GM12878 (cell line): Measurements from ENCODE around the gene TREML2. TPM values are rescaled to one million over a fixed set of nuclear protein-coding genes. Genes with fewer than 3 reads are reported as not detected.

Experiments
- CREM ChIP-seq: IDR thresholded peaks from 2 replicates; pipeline ENCODE4 v1.6.1; 2014; ENCODE audit warnings: antibody characterized with exemption, low read depth
- ESRRA ChIP-seq: IDR thresholded peaks from 2 replicates; pipeline ENCODE4 v1.6.1; 2012; ENCODE audit warnings: mild to moderate bottlenecking, low read length, improper control_type of control experiment
- HDAC6 ChIP-seq: fragments of 200-600 bp; sonication (generic); IDR thresholded peaks from one replicate; pipeline ENCODE4 v1.8.0; 2017; ENCODE audit warnings: antibody characterized with exemption; ENCODE audit not compliant: unreplicated experiment
- KLF5 ChIP-seq: fragments of 450-650 bp; IDR thresholded peaks from 2 replicates; pipeline ENCODE4 v1.6.1; 2014; ENCODE audit warnings: mild to moderate bottlenecking; ENCODE audit not compliant: partially characterized antibody
- LARP7 ChIP-seq: fragments of 450-650 bp; IDR thresholded peaks from 2 replicates; pipeline ENCODE4 v1.6.1; 2017; ENCODE audit warnings: mild to moderate bottlenecking
- MTA2 ChIP-seq: fragments of 450-650 bp; IDR thresholded peaks from 2 replicates; pipeline ENCODE4 v1.6.1; 2016; ENCODE audit warnings: low read depth, mild to moderate bottlenecking, moderate library complexity
- NR2C2 ChIP-seq: IDR thresholded peaks from 2 replicates; pipeline ENCODE4 v1.6.1; 2011; ENCODE audit warnings: borderline replicate concordance, low read depth; ENCODE audit not compliant: control insufficient read depth, insufficient read length
- NR2F1 ChIP-seq: fragments of 450-650 bp; conservative IDR thresholded peaks from 2 replicates; pipeline ENCODE4 v1.6.1; 2017; ENCODE audit warnings: mild to moderate bottlenecking
- PAX8 ChIP-seq: fragments of 450-650 bp; IDR thresholded peaks from 2 replicates; pipeline ENCODE4 v1.6.1; 2017; ENCODE audit warnings: mild to moderate bottlenecking, moderate library complexity
- RB1 ChIP-seq: fragments of 450-650 bp; formaldehyde crosslinking; IDR thresholded peaks from 2 replicates; pipeline ENCODE4 v1.6.1; 2017; ENCODE audit warnings: mild to moderate bottlenecking, borderline replicate concordance
- SMAD1 ChIP-seq: fragments of 450-650 bp; IDR thresholded peaks from 2 replicates; pipeline ENCODE4 v1.6.1; 2018; ENCODE audit warnings: mild to moderate bottlenecking, low read depth; ENCODE audit not compliant: partially characterized antibody
- SMC3 ChIP-seq: IDR thresholded peaks from 2 replicates; pipeline ENCODE4 v1.6.1; 2011; ENCODE audit warnings: low read length, improper control_type of control experiment, borderline replicate concordance
- SREBF2 ChIP-seq: IDR thresholded peaks from 2 replicates; pipeline ENCODE4 v1.6.1; 2012; ENCODE audit warnings: mild to moderate bottlenecking, low read length
- SRF ChIP-seq, 2 experiments: IDR thresholded peaks; 2 replicates each; pipeline ENCODE4 v1.6.1; 2011; ENCODE audit warnings: low read depth in 2 of 2, low read length in 2 of 2, mild to moderate bottlenecking in 1 of 2, moderate library complexity in 1 of 2
- TARDBP ChIP-seq: IDR thresholded peaks from 2 replicates; pipeline ENCODE4 v1.6.1; 2016; ENCODE audit warnings: borderline replicate concordance
- WRNIP1 ChIP-seq: IDR thresholded peaks from 2 replicates; pipeline ENCODE4 v1.6.1; 2011; ENCODE audit warnings: low read depth, low read length, improper control_type of control experiment, borderline replicate concordance
- ZBED1 ChIP-seq: IDR thresholded peaks from 2 replicates; pipeline ENCODE4 v1.6.1; 2016; ENCODE audit warnings: borderline replicate concordance
- ZSCAN29 ChIP-seq: fragments of 450-650 bp; IDR thresholded peaks from 2 replicates; pipeline ENCODE4 v1.6.1; 2017; ENCODE audit warnings: mild to moderate bottlenecking, moderate library complexity
- ZZZ3 ChIP-seq: IDR thresholded peaks from 2 replicates; pipeline ENCODE4 v1.6.1; 2011; ENCODE audit warnings: low read depth; ENCODE audit not compliant: control insufficient read depth, insufficient read length
- polyA plus RNA-seq, 11 experiments: library from polyadenylated mRNA; depleted of rRNA in 4 of 11; unstranded in 6 of 11; stranded (reverse) in 5 of 11; fragments of >200 nt; fragmentation: Nextera tagmentation in 4 of 11; fragmentation: Illumina TruSeq in 1 of 11; extraction: Ambion mirVana in 4 of 11; extraction: Trizol in 1 of 11; gene quantifications; 1 replicate in 1 of 11; 2 replicates in 10 of 11; pipeline versions ENCODE4 v1.2.1 to v1.2.3, GENCODE V29; 2011 to 2016; ENCODE audit warnings: inconsistent platforms in 2 of 11, missing spikeins in 2 of 11, low read depth in 1 of 11
- total RNA-seq, 4 experiments: library from RNA; depleted of rRNA in 3 of 4; stranded (reverse); fragments of >200 nt in 3 of 4; fragmentation: Illumina TruSeq in 1 of 4; extraction: Trizol in 1 of 4; gene quantifications; 2 replicates each; pipeline versions ENCODE4 v1.2.1 to v1.2.3, GENCODE V29; 2013 to 2021
- TF ChIP-seq, protein P1 (sequence below): fragments of 450-650 bp; IDR thresholded peaks from 2 replicates; pipeline ENCODE4 v1.6.1; 2017; ENCODE audit warnings: mild to moderate bottlenecking
- TF ChIP-seq, protein P2 (sequence below): IDR thresholded peaks from 2 replicates; pipeline ENCODE4 v1.6.1; 2012; ENCODE audit warnings: improper control_type of control experiment, low read depth, low read length; ENCODE audit not compliant: insufficient replicate concordance
- TF ChIP-seq, protein P3 (sequence below): fragments of 450-650 bp; IDR thresholded peaks from 2 replicates; pipeline ENCODE4 v1.6.1; 2016; ENCODE audit warnings: mild to moderate bottlenecking
- TF ChIP-seq, protein P4 (sequence below): fragments of 450-650 bp; IDR thresholded peaks from 2 replicates; pipeline ENCODE4 v1.6.1; 2016; ENCODE audit warnings: mild to moderate bottlenecking

TREML2 gene
- total and polyA plus RNA-seq, 10 of the 15 experiments (the other 5 are each of a cell fraction or from before 2014, with no cell fraction given), result 0.49 to 9.1 (median 7.3) TPM

DNA sequence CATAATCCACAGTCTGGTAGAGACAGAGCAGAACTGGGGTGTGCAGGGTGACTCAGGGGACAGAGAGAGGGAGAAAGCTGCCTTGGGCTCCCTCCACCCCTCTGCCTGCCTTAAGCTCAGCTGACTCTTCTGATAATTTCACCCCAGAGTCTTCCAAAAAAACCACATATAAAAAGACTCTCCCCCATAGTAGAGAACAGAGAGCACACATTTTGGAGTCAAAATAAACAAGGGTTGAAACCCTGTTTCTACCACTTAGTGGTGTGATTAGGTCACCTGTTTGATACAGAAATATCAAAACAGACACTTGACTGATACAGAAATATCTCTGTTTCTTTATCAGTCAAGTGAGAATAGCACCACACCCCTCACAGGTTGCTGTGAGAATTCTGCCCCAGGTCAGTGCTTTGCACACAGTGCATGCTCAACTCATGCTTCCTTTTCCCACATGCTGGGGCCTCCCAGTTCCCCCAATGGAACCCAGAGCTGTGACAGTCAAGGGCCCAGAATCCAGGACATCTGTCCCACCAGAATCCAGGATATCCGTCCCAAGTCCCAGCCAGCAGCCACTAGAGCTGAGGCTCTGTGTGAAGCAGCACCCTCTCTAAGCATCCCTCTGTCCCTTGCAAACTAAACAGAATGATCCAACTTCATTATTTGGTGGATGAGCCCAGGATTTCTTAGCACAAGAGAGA, 1.2 kb downstream of the TREML2 start (continued):
- no peak for TF ChIP-seq WRNIP1
- TF ChIP-seq NR2C2, result no peak
- peak; percentile 54 for TF ChIP-seq SMAD1
- no peak for TF ChIP-seq ZSCAN29
- no peak; the same call in 1 of the 2 replicates for TF ChIP-seq MTA2
- no peak for TF ChIP-seq SREBF2
- no peak for TF ChIP-seq TARDBP
- no peak for TF ChIP-seq RB1
- no peak for TF ChIP-seq SRF (IDR thresholded peaks at IDR 0.05; ENCODE audit: low read depth in 2 of 2, low read length in 2 of 2)
- no peak for TF ChIP-seq CREM
- no peak for TF ChIP-seq HDAC6
- TF ChIP-seq, protein P1, sequence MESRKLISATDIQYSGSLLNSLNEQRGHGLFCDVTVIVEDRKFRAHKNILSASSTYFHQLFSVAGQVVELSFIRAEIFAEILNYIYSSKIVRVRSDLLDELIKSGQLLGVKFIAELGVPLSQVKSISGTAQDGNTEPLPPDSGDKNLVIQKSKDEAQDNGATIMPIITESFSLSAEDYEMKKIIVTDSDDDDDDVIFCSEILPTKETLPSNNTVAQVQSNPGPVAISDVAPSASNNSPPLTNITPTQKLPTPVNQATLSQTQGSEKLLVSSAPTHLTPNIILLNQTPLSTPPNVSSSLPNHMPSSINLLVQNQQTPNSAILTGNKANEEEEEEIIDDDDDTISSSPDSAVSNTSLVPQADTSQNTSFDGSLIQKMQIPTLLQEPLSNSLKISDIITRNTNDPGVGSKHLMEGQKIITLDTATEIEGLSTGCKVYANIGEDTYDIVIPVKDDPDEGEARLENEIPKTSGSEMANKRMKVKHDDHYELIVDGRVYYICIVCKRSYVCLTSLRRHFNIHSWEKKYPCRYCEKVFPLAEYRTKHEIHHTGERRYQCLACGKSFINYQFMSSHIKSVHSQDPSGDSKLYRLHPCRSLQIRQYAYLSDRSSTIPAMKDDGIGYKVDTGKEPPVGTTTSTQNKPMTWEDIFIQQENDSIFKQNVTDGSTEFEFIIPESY, result no peak
- no peak for TF ChIP-seq KLF5
- no peak; the same call in 1 of the 2 replicates for TF ChIP-seq NR2F1
- TF ChIP-seq, protein P2, sequence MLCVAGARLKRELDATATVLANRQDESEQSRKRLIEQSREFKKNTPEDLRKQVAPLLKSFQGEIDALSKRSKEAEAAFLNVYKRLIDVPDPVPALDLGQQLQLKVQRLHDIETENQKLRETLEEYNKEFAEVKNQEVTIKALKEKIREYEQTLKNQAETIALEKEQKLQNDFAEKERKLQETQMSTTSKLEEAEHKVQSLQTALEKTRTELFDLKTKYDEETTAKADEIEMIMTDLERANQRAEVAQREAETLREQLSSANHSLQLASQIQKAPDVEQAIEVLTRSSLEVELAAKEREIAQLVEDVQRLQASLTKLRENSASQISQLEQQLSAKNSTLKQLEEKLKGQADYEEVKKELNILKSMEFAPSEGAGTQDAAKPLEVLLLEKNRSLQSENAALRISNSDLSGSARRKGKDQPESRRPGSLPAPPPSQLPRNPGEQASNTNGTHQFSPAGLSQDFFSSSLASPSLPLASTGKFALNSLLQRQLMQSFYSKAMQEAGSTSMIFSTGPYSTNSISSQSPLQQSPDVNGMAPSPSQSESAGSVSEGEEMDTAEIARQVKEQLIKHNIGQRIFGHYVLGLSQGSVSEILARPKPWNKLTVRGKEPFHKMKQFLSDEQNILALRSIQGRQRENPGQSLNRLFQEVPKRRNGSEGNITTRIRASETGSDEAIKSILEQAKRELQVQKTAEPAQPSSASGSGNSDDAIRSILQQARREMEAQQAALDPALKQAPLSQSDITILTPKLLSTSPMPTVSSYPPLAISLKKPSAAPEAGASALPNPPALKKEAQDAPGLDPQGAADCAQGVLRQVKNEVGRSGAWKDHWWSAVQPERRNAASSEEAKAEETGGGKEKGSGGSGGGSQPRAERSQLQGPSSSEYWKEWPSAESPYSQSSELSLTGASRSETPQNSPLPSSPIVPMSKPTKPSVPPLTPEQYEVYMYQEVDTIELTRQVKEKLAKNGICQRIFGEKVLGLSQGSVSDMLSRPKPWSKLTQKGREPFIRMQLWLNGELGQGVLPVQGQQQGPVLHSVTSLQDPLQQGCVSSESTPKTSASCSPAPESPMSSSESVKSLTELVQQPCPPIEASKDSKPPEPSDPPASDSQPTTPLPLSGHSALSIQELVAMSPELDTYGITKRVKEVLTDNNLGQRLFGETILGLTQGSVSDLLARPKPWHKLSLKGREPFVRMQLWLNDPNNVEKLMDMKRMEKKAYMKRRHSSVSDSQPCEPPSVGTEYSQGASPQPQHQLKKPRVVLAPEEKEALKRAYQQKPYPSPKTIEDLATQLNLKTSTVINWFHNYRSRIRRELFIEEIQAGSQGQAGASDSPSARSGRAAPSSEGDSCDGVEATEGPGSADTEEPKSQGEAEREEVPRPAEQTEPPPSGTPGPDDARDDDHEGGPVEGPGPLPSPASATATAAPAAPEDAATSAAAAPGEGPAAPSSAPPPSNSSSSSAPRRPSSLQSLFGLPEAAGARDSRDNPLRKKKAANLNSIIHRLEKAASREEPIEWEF, result no peak
- TF ChIP-seq ZZZ3, result no peak
- TF ChIP-seq, protein P3, sequence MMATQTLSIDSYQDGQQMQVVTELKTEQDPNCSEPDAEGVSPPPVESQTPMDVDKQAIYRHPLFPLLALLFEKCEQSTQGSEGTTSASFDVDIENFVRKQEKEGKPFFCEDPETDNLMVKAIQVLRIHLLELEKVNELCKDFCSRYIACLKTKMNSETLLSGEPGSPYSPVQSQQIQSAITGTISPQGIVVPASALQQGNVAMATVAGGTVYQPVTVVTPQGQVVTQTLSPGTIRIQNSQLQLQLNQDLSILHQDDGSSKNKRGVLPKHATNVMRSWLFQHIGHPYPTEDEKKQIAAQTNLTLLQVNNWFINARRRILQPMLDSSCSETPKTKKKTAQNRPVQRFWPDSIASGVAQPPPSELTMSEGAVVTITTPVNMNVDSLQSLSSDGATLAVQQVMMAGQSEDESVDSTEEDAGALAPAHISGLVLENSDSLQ, result no peak
- no peak for TF ChIP-seq ZBED1
- TF ChIP-seq SMC3, result no peak
- no peak for TF ChIP-seq PAX8
- TF ChIP-seq LARP7, result no peak
- TF ChIP-seq, protein P4, sequence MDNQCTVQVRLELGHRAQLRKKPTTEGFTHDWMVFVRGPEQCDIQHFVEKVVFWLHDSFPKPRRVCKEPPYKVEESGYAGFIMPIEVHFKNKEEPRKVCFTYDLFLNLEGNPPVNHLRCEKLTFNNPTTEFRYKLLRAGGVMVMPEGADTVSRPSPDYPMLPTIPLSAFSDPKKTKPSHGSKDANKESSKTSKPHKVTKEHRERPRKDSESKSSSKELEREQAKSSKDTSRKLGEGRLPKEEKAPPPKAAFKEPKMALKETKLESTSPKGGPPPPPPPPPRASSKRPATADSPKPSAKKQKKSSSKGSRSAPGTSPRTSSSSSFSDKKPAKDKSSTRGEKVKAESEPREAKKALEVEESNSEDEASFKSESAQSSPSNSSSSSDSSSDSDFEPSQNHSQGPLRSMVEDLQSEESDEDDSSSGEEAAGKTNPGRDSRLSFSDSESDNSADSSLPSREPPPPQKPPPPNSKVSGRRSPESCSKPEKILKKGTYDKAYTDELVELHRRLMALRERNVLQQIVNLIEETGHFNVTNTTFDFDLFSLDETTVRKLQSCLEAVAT, result 0 out of 2 replicates have a peak, but pooled peaks have one; percentile 43
- no peak for TF ChIP-seq ESRRA
